Measurements from ENCODE around the gene CNNM2.
A peak's percentile ranks its signal among the peaks of the same experiment; 100 is the strongest.

The CNNM2 gene

DNA sequence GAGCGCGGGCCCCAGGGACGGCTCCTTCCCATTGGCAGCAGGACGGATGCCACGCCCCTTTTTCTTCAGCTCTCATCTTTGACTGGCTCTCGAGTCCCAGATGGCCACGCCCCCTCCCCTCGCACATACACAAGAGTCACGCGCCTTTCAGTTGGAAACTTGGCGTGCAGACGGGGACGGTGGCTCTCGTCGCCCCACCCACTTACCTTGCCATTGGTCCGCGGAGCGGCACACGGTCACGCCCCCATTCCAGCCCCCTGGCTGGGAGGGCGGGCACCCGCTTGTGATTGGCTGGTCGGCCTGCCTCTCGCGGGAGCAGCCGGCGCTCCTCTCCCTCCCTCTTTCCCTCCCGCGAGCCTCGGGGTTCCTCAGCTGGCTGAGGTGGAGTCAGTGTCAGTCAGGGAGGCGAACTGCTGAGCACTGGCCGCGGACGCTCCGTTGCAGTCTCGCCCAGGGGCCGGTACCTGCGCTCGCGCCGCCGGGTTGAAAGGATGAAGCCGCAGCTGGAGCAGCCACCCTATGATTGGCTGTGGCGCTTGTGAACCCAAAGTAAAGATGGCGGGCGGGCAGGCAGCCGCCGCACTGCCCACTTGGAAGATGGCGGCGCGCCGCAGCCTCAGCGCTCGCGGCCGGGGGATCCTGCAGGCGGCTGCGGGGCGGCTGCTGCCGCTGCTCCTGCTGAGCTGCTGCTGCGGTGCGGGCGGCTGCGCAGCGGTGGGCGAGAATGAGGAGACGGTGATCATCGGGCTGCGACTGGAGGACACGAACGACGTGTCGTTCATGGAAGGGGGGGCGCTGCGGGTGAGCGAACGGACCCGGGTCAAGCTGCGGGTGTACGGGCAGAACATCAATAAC, at the start of gene CNNM2:
TSS of gene CNNM2 (plus strand) at position 333 of the 855 bp plus-strand sequence. CDS start at position 520, 187 bp downstream.
- peak; percentile 99 to 100 (median 100) for DNase-seq
- intact Hi-C loops (cut with DNase I): loop anchor here (2.0 to 5.0 kb wide), 2 partner anchors 149 to 327 kb away; partner anchors contain the start of gene RPEL1

GRCh38 chr10:102868911-102869257, 49.2 kb upstream of the CNNM2 start:
- intact Hi-C loops (cut with DNase I): no loop called here
- DNase-seq: no peak

- intact Hi-C loops (cut with DNase I): no loop called here
- peak in 39 of 42 donors; percentile 10 to 71 (median 42) for DNase-seq
Observed at GRCh38 chr10:102869258-102870198, 48.6 kb upstream of the CNNM2 start, which contains the start of gene AS3MT. TSS of gene AS3MT (plus strand) at chr10:102869470. CDS start at chr10:102869593, 123 bp downstream.

- no peak for DNase-seq
- intact Hi-C loops (cut with DNase I): no loop called here
Observed at GRCh38 chr10:102870221-102870620, 47.9 kb upstream of the CNNM2 start.

DNA sequence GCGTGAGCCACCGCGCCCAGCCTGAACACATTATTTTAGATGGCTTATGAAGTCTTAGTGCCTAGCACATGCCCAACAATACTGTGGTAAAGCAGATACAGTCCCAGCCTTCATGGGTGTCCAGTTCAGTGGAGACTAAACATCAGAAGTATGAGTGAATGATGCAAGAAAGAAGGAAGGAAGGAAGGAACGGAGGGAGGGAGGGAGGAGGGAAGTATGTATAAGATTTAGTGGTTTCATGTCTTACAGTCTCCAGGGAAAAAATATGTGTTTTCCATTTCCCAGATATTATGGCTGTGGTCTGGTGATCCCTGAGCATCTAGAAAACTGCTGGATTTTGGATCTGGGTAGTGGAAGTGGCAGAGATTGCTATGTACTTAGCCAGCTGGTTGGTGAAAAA, 45.9 kb upstream of the CNNM2 start:
- no peak for DNase-seq
- intact Hi-C loops (cut with DNase I): no loop called here

- no peak for DNase-seq
- intact Hi-C loops (cut with DNase I): no loop called here
Observed at GRCh38 chr10:102876747-102877153, 41.3 kb upstream of the CNNM2 start.

- no peak for DNase-seq
- intact Hi-C loops (cut with DNase I): no loop called here
Observed at GRCh38 chr10:102878629-102879028, 39.5 kb upstream of the CNNM2 start.

DNA sequence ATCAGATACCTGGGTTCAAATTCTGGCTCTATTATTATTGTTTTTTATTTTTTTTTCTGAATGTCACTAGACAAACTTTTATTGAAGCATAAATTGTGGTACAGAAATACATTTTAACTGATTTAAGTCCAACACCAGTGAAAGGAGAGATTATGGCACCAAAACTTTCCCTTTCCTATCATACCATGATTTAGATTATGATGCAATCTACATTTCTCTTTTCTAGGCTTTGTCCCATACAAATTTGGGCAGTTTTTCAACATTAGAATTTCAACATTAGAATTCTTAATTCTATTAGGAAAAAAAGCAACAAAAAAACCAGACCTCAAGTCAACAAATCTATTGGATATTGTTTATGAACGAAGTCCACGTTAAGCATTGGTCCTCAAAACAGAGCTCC, 37.8 kb upstream of the CNNM2 start:
- intact Hi-C loops (cut with DNase I): no loop called here

GRCh38 chr10:102888048-102888447, 30.0 kb upstream of the CNNM2 start:
- DNase-seq: no peak
- intact Hi-C loops (cut with DNase I): no loop called here

More for the DNA sequence above, 37.8 kb upstream of the CNNM2 start:
- DNase-seq: no peak

DNA sequence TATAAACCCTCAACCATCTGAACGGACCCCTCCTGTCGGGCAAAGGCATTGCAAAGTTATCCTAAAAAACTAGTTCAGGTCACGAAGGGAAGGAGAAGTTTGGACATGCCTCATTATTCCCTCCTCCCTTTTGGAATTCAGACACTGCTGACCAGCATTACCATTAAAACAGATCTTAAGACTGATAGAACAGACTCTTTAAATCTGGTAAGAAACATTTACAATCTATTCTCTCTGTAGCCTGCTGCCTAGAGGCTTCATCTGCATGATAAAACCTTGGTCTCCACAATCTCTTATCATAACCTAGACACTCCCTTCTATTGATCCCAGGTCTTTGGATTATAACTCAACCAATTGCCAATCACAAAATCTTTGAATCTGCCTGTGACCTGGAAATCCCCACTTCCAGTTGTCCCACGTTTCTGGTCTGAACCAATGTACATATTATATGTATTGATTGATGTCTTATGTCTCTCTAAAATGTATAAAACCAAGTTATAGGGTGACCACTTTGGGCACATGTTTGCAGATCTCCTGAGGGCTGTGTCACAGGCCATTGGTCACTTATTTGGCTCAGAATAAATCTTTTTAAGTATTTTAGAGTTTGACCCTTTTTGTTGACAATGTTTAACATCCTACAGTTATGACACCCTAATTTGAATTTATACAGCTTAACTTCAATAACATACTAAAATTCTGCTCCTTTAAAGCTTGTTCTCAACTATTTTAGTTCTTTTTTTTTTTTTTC, 23.5 kb upstream of the CNNM2 start:
- intact Hi-C loops (cut with DNase I): no loop called here
- DNase-seq: no peak

- no peak for DNase-seq
- intact Hi-C loops (cut with DNase I): loop anchor here (5.0 to 10.0 kb wide), 2 partner anchors 65 to 173 kb away; partner anchors contain the start of gene CYP17A1
Observed at GRCh38 chr10:102900006-102900405, 18.1 kb upstream of the CNNM2 start.

DNA sequence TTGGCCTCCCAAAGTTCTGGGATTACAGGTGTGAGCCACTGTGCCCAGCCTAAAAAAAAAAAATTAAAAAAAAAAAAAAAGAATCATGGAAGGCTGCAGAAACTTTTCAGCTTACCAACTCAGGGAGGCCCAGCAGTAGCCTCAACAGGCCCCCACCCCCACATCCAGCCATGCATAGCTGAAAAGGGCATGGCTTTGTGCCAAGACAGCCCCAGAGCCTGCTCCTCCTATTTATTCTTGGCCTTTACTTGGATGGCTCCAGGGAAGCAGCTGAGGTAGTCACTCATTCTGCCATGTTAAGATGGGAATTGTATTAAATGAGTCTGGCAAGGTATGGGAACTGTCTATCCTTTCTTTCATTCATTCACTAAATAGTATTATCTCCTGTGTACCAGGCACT, 13.7 kb upstream of the CNNM2 start:
- no peak for DNase-seq
- intact Hi-C loops (cut with DNase I): loop anchor here (5.0 to 10.0 kb wide), 2 partner anchors 70 to 177 kb away; partner anchors contain the start of gene CYP17A1

- no peak for DNase-seq
- intact Hi-C loops (cut with DNase I): loop anchor here (10.0 kb wide), 1 partner anchor 72 kb away; the partner anchor contains the start of gene CYP17A1
Observed at GRCh38 chr10:102906507-102906906, 11.6 kb upstream of the CNNM2 start.

DNA sequence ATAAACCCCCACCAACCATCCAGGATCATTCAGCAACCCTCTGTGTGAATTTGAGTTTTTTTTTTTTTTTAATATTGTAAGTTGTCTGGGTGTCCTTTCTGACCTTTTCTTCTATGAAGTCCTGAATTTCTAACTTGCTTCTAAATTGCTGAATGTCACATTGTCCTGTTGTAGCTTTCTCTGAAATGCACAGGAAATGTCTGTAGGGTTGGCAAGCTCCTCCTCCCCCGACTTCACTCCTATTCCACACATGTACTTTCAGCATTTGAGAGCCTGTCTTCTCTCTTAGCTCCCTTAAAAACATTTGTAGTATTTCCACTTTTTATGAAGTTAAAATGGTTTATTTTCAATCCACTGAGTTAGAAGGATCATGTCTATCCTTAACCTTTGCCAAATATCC, 3.3 kb upstream of the CNNM2 start:
- DNase-seq: no peak
- intact Hi-C loops (cut with DNase I): loop anchor here (5.0 kb wide), 1 partner anchor 153 kb away; no protein-coding TSS in a partner anchor

DNA sequence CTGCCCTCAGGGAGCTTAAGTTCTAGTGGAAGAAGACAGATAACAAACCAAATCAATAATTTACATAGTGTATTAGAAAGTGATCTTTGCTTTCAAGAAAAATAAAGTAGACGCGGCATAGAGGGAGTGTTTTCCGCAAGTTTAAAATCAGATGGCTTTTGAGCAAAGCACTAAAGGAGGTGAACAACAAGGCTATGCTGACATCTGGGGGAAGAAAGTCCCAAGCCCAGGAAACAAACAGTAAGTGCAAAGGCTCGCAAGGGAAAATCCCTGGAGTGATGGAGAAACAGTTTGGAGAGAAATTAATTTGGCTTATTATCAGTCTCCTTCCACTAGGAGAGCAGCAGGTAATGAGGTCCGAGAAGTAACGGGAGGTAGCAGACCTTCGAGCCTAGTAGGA, 1.9 kb upstream of the CNNM2 start:
- DNase-seq: no peak
- intact Hi-C loops (cut with DNase I): loop anchor here (5.0 kb wide), 1 partner anchor 151 kb away; no protein-coding TSS in a partner anchor

GRCh38 chr10:102917314-102917961, 656 bp upstream of the CNNM2 start:
- intact Hi-C loops (cut with DNase I): loop anchor here (5.0 kb wide), 1 partner anchor 150 kb away; no protein-coding TSS in a partner anchor
- peak; percentile 70 to 95 (median 89) for DNase-seq

DNA sequence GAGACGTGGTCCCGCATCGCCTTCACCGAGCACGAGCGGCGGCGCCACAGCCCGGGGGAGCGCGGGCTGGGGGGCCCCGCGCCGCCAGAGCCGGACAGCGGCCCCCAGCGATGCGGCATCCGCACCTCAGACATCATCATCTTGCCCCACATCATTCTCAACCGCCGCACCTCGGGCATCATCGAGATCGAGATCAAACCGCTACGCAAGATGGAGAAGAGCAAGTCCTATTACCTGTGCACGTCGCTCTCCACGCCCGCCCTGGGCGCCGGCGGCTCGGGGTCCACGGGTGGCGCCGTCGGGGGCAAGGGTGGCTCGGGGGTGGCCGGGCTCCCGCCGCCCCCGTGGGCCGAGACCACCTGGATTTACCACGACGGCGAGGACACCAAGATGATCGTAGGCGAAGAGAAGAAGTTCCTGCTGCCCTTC, 737 bp downstream of the CNNM2 start:
- intact Hi-C loops (cut with DNase I): loop anchor here (2.0 to 5.0 kb wide), 2 partner anchors 148 to 326 kb away; partner anchors contain the start of gene RPEL1
- DNase-seq: peak in 6 of 42 donors; percentile 9 to 32 (median 14)

Data from head of caudate nucleus (tissue), 42 donors.